Suppressor macrophage treated with lipopolysaccharide for 1 hour (primary cell): Measurements from ENCODE around the gene PGLYRP4.
"Not testable (repeated sequence)": the region's sequence is repeated elsewhere in the genome, so short reads cannot be mapped to it uniquely, and the experiment has no call there.

Source experiments
- DNase-seq, 3 donors: peaks; one replicate each; pipeline ENCODE4 v3.0.0-alpha.2; 2020 to 2022

The PGLYRP4 gene

DNA sequence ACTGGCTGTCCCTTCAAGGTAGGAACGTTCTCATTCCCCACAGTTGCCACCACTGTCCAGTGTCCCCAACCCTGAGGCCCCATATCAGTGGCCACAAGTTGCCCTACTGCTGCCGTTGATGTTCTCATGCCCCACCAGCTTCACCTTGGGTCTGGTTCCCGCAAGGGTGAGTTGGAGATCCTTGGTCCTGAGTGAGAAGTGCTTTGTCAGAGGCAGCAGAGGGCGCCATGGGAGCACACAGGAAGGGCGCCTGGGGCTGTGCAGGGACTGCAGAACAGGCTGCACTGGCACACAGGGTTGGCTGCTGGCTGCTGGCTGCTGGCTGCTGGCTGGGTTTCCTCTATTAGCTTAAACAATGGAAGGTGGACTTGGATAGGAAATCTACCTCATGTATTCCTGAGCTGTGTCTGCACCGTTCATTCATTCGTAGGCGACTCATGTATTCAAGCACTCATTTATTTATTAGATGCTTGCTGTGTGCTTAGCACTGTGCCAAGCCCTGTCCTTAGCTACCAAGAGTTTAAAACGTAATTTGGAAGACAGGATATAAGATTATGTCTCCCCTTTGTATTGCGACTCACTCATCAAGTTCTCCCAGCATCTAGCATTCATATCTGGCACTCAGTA, 6.9 kb upstream of the PGLYRP4 start:
- peak; percentile 90 to 93 (median 92) for DNase-seq

DNA sequence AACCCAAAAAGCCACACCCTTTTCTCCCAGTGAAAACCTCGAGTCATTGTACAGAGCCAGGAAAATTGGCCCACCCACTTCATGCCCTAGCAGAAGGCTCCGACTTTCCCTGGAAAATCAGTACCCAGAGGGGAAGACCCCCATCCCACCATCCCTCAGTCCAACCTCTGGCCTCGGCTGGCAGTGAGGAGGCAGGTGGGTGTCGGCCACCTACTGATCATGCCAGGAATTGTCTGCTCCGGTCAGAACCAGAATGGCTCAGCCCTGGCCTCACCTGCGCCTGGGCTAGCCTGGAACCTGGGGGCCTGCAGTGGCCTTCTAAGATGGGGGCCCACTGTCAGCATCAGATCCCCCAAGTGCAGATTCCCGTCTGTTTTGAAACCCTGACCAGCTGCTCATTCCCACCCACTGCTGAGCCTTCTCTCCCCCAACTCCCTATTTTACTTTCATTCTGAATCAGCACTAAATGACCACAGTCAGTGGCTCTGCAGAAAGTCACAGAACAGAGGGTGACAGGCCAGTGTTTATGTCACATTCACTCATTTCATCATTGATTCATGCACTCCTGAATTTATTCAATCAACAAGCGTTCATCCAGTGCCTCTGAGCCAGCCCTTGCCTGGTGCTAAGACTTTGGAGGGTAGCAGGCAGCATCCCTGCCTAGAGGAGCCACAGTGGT, 6.0 kb upstream of the PGLYRP4 start:
- DNase-seq = no peak

DNA sequence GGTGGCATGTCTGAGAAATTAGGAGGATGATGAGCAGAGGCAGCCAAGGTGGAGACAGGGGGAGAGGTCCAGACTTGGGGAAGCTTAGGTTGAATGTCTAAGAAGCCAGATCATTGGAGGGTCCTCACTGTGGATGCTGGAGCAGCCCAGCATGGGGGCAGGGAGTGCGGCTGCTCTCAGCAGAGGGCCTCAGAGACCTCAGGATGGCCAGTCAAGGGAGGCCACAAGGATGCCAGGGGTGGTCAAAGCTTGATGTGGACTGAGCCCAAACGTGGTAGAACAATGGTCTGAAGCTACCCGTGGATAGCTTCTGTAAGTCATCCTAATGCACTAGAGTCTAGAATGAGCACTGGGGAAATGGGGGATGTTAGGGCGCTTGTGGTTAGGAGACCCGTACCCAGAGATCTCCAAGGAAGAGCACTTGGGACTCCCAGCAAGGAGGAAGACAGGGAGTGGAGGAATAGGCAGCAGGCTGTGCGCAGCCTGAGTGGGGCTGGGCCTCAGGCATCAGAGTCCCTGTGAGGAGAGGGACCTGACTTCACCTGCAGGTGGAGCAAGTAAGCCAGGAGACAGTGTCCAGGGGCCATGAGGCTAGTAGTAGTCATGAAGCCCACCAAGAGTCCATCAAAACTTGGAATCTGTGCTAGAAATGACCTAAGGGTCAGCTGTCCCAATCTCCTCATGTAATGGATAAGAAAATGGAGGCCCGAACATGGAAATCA, 4.7 kb upstream of the PGLYRP4 start:
- no peak for DNase-seq

DNA sequence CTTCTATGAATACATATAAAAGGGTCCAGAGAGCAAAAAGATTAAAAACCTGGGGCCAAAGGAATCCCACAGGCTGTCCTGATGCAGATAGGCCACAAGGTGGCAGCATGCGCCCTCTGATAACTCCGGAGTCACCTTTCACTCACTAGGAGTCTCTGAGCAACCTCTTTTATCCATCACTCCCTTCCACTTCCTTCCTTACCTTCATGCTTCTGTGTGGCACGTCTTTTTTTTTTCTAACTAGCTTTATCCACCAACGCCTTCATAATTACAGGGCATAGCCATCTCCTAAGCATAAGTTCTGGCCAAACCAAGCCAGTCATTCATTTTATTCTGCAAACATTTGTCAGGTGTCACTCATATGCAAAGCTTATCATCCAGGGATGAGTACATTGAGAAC, 3.9 kb upstream of the PGLYRP4 start:
- peak; percentile 78 to 80 (median 78) for DNase-seq

DNA sequence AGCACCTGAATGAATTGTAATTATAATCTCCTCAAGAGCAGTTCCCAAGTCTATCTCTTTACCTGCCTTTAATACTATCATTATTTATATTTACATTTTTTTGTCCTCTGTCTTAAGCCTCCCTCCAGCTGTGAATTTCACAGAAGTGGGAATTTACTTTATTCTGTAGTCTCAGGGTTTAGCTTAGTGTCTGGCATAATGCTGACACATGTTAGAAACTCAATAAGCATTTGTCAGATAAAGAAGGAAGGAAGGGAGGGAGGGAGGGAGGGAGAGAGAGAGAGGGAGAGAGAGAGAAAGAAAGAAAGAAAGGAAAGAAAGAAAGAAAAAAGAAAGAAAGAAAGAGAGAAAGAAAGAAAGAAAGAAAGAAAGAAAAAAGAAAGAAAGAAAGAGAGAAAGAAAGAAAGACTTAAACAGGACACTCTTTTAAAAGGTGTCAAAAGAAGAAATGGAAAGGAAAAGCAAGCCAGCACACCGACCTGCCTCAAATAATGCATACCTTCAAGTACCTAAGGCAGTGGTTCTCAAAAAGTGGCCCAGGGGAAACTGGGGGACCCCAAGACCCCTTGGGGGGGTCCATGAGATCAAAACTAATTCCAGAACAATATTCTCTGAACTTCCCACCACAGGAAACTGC, 1.8 kb upstream of the PGLYRP4 start:
- no peak for DNase-seq

DNA sequence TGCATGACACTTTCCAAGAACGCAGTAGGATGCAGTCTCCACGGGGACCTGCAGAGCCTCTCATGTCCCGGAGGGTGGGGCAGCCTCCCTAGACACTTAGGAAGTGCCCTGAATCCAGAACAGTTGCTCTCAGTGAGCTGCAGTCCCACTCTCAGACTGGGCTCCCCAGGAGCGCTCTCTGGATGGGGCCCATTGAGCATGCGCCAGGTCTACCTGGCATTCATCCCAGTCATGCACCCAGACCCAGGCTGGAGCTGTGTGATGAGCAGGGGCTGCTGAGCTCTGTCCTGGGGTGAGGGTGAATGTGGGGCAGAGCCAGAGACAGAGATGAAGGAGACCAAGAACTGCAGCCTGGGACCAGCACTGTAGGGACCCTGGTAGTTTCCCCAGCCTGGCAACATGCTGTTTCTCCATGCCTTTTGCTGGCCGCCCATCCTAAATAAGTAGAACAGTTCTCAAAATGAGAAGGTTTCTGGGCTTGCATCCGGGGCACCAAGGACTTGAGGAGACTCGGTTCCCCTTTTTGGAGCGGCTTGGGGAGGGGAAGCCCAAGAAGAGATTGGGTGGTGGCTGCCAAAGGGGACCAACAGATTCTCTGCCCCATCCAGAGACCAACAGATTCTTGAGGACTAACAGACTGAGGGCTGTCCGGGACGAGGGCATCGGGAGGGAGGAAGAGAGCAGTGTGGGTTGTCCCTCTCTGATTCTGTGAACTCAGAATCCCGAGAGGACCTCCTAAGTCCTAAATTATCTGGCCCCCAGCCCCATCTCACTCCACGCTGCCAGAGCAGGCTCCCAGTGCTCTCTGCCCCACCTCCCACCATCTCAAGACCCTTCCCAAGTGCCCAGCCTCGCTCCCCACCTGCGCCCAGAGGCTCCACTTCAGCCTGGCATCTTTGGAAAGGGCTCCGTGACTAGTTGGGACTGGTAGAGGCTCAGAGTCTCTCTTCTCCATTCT, 1.0 kb upstream of the PGLYRP4 start:
- peak; percentile 35 to 48 (median 37) for DNase-seq

DNA sequence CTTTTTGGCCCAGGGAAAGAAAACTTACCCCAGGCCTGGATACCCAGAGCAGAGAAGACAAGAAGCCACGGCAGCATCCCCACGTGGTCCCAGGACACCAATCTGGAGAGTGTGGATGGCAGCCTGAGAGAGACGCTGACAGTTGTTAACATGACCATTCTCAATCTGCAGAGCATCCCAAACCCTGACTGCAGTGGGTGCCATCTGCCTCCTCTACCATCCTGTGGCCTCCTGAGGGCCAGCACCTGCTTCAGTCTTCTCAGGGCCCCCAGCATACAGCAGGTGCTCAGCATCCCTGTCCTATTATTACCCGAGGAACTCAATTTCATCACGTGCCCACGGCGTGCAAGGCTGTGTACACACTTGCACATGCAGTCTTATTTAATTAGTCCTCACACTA, 785 bp downstream of the PGLYRP4 start:
- no peak for DNase-seq

DNA sequence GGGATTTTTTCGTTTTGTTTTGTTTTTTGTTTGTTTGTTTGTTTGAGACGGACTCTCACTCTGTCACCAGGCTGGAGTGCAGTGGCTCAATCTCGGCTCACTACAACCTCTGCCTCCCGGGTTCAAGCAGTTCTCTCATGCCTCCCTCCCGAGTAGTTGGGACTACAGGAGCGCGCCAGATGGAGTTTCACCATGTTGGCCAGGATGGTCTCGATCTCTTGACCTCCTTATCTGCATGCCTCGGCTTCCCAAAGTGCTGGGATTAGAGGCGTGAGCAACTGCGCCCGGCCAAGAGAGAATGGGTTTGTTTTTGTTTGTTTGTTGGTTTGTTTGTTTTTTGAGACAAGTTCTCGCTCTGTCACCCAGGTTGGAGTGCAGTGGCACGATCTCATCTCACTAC, 1.6 kb downstream of the PGLYRP4 start:
- DNase-seq = not testable (repeated sequence)

DNA sequence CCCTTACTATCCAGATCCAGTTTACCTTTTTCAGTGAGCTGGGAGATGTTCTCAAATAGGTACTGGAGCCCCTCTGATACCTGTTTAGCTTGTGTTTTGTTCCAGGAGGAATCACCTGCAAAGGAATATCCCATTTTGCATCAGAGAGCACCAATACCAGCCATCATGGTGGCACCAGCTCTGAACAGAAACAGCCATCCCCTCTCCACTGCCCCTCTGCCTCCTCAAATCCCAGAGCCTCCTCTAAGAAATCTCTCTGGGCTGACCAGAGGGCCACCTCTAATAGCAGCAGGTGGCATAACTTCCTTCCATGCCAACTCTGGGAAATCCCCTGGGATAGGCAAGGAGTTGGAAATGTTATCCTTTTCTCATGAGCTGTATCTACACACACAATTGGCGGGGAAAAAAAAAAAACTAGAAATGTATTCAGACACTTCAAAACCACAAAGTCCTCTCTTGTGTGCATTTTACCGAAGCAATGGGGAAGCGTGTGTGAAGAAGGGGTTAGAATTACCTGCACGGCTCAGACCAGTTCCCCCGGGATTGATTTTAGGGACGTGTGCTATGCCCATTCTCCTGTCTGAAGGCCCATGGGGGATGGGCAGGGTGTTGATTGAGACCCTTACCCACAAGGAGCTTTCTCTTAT, 2.4 kb downstream of the PGLYRP4 start:
- no peak for DNase-seq

DNA sequence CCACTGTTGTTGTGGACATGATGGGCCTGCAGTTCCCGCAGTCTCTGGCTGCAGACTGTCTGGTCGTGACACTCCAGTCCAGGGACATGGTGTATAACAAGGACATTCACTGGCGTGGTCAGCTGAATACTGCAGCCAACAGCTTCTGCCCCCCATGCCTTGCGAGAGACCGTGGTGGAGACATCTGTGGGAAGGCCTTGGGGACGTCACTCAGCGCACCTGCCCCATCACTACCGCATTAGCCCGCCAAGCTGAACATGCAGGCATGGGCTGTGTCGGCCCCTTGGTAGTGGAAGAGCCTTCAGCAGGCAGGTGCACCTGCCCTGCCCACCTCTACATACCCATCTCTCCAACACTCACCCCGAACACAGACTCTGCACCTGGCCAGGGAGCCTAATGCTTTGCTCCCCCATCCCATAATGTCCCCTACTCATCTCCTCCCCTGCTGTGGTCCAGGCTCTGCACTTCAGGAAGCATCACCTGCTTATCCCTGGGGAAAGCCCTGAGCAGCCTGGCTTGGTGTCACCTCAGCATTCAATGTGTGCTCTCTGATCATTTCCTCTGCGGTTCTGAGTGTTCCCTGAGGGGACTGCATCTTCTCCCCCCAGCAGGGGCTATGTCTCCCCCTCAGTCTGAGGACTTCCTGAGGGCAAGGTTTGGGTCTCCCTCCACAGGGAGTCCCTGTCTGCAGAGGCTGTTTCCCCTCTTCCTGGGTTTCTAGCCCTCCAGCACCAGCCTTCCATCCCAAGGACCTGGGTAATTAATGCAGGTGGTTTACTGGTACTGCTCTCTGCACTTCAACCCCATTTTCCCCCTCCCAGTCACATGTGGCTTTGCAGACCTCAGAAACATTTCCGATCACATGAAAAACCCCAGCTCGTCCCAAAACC, 3.2 kb downstream of the PGLYRP4 start:
- no peak for DNase-seq

DNA sequence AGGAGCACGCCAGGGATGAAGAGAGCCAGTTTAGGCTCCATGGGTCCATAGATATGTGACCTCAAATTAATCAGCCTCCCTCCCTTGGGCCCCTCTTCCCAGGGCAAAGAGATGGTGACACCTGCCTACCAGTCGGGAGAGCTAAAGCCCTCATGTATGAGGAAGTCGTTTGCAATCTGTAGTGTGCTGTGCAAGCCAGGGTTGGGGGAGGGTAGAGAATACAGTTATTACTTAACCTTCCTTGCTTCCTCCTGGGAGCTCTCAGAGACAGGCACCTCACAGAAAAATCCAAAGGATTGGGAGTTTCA, 4.0 kb downstream of the PGLYRP4 start:
- peak; percentile 48 to 58 (median 54) for DNase-seq

DNA sequence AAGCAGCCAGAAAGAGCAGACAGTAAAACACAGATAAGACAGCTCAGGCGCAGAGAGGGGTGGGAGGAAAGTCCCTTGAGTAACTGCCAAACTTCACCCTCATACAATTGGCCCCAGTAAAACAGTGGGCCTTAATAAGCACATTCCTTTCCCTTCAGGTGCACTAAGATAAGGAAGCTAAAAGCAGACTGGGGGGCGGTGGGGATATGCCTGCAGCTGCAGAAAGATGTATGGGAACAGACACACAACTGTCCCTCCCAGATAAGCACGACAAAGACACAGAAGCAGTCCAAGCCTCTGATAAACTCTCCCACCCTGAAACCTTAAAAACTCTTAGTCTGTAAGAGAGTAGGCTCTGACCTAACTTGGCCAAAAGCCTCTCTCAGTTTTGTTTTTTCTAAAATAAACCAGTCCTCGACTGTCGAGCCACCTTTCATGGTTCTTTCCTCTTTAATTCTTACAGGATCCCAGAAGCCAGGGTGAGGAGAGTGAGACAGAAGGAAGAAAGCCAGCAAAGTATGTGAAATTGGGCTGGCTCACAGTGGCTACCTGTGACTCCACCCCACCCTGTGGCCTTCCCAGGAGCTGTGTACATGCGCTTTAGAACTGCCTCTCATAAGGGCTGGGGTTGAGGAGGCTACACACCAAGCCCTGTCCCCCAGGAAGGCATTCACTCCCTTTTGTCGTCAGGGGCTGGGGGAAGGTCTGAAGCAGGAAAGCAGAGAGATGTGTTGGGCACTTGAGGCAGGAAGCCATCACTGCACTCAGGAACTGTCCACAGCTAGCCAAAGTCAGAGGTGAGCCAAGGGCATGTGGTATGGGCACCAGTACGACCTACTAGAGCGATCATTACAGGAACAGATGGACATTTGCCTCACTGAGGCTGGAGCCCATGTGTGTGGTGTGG, 4.6 kb downstream of the PGLYRP4 start:
- DNase-seq = no peak

DNA sequence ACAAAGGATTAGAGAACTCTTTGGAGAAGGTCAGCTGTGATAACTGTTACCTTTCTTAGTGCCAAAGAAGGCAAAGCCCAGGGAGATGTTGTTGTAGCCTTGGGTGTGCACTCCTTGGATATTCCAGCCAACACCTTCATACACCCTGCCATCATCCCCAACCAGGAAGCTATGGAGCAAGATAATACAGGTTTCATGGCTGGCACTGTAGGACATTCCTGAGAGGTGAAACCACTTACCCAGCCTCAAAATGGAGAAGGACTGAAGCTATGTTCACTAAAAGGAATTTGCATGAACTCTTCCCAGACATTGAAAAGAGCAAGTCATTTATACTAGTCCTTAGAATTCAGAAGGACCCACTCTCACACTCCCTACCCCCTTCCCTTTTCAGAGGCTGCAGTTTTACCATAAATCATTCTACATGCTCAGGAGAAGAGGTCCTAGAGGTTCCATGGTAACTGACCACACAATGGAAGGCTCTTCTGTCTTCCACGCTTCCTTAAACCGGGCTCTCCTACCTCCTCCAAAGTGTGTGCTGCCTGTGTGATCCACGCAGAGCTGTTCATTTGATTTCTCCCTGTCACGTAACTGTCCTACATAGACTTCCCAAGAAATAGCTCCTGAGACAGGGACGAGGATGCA, 5.5 kb downstream of the PGLYRP4 start:
- peak in 1 of 3 donors; percentile 16 for DNase-seq

DNA sequence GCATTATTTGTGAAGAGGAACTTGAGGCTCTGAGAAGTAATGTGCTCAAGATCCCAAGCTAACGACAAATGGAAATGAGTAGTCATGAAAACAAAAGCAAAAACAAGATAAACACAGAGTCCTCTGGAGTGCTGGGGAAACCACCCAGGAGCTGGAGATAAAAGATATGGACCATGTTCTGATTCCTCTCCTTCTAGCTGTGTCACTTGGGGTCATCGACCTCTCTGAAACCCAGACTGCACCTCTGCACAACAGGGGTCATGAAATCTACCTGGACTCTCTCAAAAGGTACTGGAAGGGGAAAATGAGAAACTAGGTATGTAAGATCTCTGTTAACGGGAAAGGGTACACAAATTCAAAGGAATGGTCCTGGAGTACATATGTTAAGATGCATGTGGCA, 6.5 kb downstream of the PGLYRP4 start:
- DNase-seq = peak in 1 of 3 donors; percentile 17

DNA sequence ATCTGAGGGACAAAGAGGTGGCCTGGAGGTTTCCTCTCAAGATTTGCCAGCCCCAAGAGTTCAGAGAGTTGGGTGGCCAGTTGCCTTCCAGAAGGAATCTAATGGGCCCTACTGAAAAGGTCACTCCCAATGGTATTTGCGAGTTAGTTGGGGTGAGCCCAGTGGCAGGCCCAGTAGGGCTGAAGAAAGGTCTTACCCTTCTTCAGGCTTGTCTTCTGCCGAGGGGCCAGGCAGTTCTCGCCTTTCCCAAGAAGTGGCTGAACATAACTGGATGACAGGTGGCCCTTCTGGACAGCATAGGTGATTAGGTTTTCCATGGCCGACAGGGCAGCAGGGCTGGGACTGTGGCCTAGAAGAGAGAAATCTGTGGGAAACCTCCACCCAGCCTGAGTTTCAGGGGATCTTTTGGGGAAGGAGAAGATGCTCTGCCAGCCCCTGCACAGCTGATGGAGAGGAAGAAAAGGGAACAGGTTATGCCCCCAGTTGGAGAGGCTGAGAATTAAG, 7.2 kb downstream of the PGLYRP4 start:
- DNase-seq = no peak

DNA sequence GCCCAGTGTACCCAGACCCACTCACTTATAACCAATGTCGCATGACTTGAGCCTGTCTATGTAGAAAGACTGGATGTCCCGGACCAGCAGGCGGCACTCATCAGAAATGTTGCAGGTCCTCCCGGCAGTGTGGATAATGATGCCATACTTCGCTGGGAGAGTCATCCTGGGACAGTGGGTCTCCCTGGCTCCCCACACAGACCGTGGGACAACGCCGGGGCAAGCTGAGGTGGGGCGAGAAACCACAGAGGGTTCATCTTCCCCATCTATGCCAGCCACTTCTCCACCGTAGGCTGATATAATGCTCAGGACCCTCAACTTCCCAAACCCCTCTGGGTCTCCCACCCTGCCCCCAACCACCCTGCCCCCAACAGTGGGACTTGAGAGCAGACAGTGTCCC, 8.3 kb downstream of the PGLYRP4 start:
- DNase-seq = no peak

DNA sequence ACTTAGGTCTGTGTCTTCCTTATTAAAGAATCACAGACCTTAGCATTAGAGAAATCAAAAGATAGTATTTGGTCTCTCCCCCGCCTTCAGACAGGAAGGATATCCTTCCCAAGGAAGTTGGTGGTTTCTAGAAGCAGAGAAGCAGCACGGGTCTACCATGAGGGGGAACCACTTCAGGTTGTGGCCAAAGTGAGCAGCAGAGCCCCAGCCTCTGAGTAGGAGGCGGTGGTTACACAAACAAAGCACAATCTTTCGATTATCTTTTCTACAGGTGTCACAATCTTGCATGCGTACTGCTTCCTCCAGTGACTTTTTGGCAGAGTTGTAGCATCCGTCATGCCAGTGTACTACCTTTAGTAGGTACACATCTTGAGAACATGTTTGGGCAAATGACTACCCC, 8.8 kb downstream of the PGLYRP4 start:
- peak in 1 of 3 donors; percentile 18 for DNase-seq

DNA sequence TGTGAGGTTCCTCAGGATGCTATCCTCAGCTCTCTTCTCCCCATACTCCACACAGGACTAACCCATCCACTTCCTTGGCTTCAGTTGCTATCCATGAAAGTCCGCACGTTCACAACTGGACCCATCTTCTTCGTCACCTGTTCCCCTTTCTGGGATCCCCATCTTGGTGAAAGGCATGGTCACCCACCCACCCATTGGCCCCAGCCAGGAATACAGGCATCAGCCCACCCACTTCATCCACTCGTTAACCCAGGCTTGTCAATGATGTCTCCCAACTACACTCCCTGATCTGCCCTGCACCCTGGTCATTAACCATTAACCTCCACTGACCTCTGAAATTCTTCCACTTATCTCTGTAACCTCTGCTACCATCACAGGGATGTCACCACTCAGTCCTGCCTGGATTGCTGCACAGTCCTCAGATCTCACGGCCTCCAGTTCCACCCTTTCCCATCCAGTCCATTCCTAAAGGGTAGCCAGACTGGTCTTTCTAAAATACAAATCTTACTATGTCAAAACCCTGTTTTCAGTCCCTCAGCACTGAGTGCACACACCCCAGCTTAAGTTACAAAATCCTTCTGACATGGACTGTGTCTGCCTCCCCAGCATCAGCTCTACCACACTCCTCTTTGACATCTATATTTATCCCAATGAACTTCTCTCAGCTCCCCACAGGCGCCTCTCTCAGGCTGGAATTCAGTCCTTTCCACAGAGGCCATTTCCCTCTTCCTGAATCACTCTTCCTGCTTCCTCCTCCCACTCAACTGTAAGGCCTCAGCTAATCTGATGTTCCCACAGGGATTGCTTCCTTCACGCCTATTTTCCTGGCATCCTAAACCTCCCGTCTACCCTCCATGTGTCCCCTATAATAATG, 10.4 kb downstream of the PGLYRP4 start:
- peak in 1 of 3 donors; percentile 15 for DNase-seq
